ENCODE results near the gene STK11IP. TPM values are rescaled to one million over a fixed set of nuclear protein-coding genes. Genes with fewer than 3 reads are reported as not detected.

Gene STK11IP
- total and polyA plus RNA-seq, 2 of the 13 experiments (the other 11 are each of a cell fraction or from before 2014, with no cell fraction given) = 12.8 to 24.0 TPM

DNA sequence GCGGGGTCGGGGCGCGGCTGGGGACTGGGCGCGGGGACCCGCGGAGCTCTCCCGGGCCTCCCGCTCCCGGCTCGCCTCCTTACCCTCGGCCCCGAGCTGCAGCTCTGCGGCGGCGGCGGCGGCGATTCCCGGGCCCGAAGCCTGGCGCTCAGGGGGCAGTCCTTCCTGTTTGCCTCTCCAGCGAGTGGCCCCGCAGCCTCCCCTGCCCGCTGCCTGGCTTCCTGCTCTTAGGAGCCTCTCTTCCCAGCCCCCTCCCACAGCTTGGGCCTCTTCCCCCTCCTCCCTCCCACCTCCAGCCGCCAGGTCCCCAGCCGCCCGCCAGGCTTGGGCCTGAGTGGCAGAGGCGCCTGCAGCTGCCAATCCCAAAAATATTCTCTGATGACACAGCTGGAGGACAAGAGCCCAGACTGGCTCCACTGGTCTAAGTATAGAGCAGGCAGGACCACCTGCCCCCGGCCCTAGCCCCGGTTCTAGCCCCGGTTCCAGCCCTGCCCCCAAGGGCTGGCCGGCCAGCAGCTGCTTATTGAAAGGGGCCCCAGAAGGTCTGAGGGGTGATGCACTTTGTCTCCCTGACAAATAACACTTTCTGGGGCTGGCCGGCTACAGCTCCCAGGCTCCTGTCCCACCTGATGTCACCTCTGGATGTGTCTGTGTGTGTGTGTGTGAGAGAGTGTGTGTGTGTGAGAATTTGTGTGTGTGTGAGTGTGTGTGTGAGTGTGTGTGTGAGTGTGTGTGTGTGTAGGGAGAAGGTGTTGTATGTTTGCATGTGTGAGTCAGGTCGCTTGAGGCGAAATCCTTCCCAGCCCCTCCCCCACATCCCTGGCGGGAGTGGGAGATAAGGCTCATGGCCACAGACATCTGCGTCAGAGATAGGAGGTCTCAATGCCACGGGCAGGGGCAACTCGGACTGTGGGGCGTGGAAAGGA, 26.1 kb upstream of the STK11IP start, which contains the start of gene OBSL1 (continued):
- TF ChIP-seq SOX6 (IDR thresholded peaks at IDR 0.05) (no peak), SOX6 (CRISPR knock-in tag; IDR thresholded peaks at IDR 0.05) (peak; percentile 81), MAFG (CRISPR knock-in tag; IDR thresholded peaks at IDR 0.05) (no peak), MLLT10 (CRISPR knock-in tag; IDR thresholded peaks at IDR 0.05) (no peak), ZNF230 (CRISPR knock-in tag; IDR thresholded peaks at IDR 0.05) (no peak; the same call in 1 of the 2 replicates), SIN3A (IDR thresholded peaks at IDR 0.05; ENCODE audit: borderline replicate concordance, low read depth, low read length) (peak; percentile 50; the same call in 1 of the 2 replicates), HOXD1 (CRISPR knock-in tag; IDR thresholded peaks at IDR 0.05) (0 out of 2 replicates have a peak, but pooled peaks have one; percentile 16), KDM1A (CRISPR knock-in tag; IDR thresholded peaks at IDR 0.05) (no peak), HNF4G (IDR thresholded peaks at IDR 0.05; ENCODE audit: borderline replicate concordance, low read depth, low read length) (peak; percentile 34; the same call in 1 of the 2 replicates), HNF4G (CRISPR knock-in tag; IDR thresholded peaks at IDR 0.05; ENCODE audit: borderline replicate concordance, low read depth) (no peak), NCOA2 (CRISPR knock-in tag; IDR thresholded peaks at IDR 0.05) (0 out of 2 replicates have a peak, but pooled peaks have one; percentile 42), NFYC (CRISPR knock-in tag; IDR thresholded peaks at IDR 0.05) (no peak), ZKSCAN5 (CRISPR knock-in tag; IDR thresholded peaks at IDR 0.05) (no peak), SP4 (CRISPR knock-in tag; IDR thresholded peaks at IDR 0.05) (peak; percentile 49; the same call in 1 of the 2 replicates), SIX1 (CRISPR knock-in tag; IDR thresholded peaks at IDR 0.05; ENCODE audit: borderline replicate concordance) (no peak; the same call in 1 of the 2 replicates), PPARG (CRISPR knock-in tag; conservative IDR thresholded peaks at IDR 0.05) (no peak), ZFX (CRISPR knock-in tag; IDR thresholded peaks at IDR 0.05; ENCODE audit: low read depth) (peak; percentile 69), ZNF562 (CRISPR knock-in tag; IDR thresholded peaks at IDR 0.05; ENCODE audit: borderline replicate concordance) (no peak), ZNF317 (CRISPR knock-in tag; IDR thresholded peaks at IDR 0.05) (peak; percentile 73; the same call in 1 of the 2 replicates), ZNF333 (CRISPR knock-in tag; IDR thresholded peaks at IDR 0.05; ENCODE audit: borderline replicate concordance) (peak; percentile 63; the same call in 1 of the 2 replicates), ZNF263 (CRISPR knock-in tag; IDR thresholded peaks at IDR 0.05) (peak; percentile 89), PLRG1 (conservative IDR thresholded peaks at IDR 0.05) (no peak), ARNTL (CRISPR knock-in tag; IDR thresholded peaks at IDR 0.05) (peak; percentile 58), DNMT3B (CRISPR knock-in tag; conservative IDR thresholded peaks at IDR 0.05) (no peak)
- TF ChIP-seq, protein P1, sequence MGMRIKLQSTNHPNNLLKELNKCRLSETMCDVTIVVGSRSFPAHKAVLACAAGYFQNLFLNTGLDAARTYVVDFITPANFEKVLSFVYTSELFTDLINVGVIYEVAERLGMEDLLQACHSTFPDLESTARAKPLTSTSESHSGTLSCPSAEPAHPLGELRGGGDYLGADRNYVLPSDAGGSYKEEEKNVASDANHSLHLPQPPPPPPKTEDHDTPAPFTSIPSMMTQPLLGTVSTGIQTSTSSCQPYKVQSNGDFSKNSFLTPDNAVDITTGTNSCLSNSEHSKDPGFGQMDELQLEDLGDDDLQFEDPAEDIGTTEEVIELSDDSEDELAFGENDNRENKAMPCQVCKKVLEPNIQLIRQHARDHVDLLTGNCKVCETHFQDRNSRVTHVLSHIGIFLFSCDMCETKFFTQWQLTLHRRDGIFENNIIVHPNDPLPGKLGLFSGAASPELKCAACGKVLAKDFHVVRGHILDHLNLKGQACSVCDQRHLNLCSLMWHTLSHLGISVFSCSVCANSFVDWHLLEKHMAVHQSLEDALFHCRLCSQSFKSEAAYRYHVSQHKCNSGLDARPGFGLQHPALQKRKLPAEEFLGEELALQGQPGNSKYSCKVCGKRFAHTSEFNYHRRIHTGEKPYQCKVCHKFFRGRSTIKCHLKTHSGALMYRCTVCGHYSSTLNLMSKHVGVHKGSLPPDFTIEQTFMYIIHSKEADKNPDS (CRISPR knock-in tag; IDR thresholded peaks at IDR 0.05) = no peak
- TF ChIP-seq, protein P2, sequence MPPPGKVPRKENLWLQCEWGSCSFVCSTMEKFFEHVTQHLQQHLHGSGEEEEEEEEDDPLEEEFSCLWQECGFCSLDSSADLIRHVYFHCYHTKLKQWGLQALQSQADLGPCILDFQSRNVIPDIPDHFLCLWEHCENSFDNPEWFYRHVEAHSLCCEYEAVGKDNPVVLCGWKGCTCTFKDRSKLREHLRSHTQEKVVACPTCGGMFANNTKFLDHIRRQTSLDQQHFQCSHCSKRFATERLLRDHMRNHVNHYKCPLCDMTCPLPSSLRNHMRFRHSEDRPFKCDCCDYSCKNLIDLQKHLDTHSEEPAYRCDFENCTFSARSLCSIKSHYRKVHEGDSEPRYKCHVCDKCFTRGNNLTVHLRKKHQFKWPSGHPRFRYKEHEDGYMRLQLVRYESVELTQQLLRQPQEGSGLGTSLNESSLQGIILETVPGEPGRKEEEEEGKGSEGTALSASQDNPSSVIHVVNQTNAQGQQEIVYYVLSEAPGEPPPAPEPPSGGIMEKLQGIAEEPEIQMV (CRISPR knock-in tag; IDR thresholded peaks at IDR 0.05; ENCODE audit: low read depth) = peak; percentile 52; the same call in 1 of the 2 replicates
- TF ChIP-seq, protein P3, sequence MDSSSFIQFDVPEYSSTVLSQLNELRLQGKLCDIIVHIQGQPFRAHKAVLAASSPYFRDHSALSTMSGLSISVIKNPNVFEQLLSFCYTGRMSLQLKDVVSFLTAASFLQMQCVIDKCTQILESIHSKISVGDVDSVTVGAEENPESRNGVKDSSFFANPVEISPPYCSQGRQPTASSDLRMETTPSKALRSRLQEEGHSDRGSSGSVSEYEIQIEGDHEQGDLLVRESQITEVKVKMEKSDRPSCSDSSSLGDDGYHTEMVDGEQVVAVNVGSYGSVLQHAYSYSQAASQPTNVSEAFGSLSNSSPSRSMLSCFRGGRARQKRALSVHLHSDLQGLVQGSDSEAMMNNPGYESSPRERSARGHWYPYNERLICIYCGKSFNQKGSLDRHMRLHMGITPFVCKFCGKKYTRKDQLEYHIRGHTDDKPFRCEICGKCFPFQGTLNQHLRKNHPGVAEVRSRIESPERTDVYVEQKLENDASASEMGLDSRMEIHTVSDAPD (CRISPR knock-in tag; IDR thresholded peaks at IDR 0.05) = peak; percentile 32; the same call in 1 of the 2 replicates

Measured in HepG2 (cell line).